GF-D8 (cell line): ENCODE measurements around the gene RBM11.
"Not testable (repeated sequence)": the region's sequence is repeated elsewhere in the genome, so short reads cannot be mapped to it uniquely, and the experiment has no call there.

Experiments used
- DNase-seq: peaks from one replicate; lab custom pipeline; 2025; lab: John Stamatoyannopoulos, UW

The RBM11 gene

DNA sequence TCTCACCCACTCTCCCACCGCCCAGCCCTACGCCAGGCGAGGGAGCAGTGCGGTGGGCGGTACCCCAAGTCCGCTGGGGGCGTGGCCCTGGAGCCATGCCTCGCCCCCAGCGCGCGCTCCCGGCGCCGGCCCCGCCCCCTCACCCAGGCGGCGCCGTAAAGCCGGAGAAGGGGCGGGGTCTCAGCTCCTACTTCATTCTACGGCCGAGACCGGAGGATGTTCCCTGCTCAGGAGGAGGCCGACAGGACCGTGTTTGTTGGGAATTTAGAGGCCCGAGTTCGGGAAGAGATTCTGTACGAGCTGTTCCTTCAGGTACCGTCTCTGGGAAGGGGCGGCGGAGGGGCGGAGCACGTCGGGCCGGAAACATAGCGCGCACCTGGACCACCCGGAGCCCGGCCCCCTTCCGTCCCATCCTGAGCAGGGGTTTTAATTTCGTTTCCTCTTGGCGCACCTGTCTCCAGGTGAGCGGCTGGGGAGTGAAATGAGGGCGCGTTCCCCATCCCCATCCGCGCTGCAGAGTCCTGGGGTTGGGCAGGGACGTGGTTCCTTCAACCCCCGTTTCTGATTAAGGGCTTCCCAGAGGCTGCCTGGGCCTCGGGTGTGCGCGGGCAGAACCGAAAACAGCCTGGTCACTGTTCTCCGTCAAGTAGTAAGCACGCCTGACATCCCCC is at the start of gene RBM11:
TSS of gene RBM11 (plus strand) at position 187 of the 671 bp plus-strand sequence. CDS start at position 217, 30 bp downstream.
- DNase-seq, result no peak

DNA sequence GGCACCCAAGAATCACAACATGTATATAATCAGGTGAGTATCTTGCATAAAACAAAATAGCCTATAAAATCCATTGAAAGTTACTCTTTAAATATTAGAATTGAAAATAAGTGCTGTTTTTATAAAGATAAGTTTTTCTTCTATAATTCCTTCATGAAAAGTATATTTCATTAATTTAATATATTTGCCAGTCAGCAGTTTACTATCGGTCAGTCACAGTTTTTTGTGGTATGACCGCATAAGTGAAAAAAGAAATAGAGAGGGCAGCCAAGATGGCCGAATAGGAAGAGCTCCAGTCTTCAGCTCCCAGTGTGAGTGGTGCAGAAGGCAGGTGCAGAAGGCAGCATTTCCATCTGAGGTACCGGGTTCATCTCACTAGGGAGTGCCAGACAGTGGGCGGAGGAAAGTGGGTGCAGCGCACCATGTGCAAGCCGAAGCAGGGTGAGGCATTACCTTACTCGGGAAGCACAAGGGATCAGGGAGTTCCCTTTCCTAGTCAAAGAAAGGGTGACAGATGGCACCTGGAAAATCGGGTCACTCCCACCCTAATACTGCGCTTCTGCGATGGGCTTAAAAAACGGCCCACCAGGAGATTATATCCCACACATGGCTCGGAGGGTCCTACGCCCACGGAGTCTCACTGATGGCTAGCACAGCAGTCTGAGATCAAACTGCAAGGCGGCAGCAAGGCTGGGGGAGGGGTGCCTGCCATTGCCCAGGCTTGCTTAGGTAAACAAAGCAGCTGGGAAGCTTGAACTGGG is 49.3 kb upstream of the RBM11 start:
- DNase-seq, result not testable (repeated sequence)

DNA sequence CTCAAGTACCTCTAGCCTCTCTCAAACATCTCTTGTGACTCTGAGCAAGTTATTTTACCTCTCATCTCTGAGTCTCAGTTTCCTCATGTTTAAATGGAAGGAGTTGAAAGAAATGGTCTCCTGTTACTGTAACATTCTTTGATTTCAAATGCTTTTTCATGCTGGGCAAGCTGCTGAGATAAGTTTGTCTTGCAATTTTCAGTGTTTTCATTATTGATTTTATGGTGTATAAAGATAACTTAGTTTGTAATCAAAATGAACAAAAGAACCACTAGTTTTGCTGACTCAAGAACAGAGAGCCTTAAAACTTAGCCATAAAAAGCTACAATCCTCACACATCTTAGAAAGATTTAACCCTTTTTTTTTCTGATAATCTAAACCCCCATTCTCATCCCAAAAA is 9.7 kb upstream of the RBM11 start:
- no peak for DNase-seq

DNA sequence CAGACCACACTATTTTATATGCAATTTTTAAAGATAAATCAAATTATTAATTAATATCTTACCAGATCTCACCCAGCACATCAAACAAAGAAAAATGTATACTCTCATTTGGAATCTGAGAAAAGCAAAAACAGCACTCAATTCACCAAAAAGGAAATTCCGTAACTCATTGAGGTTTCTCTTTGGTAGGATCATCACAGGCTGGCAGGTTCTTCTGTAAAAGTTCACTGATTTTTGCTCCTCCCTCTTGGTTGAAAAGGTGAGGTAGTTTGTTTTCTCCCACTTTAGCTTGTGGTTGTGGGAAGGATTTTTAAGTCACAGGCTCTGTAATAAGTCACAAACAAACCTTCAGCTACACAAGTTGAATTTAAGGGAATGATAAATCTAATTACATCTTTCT is 5.2 kb upstream of the RBM11 start, which contains the start of gene LIPI:
TSS of gene LIPI (minus strand) at position 218 of the 400 bp plus-strand sequence. CDS start at position 108, 110 bp downstream.
- no peak for DNase-seq

DNA sequence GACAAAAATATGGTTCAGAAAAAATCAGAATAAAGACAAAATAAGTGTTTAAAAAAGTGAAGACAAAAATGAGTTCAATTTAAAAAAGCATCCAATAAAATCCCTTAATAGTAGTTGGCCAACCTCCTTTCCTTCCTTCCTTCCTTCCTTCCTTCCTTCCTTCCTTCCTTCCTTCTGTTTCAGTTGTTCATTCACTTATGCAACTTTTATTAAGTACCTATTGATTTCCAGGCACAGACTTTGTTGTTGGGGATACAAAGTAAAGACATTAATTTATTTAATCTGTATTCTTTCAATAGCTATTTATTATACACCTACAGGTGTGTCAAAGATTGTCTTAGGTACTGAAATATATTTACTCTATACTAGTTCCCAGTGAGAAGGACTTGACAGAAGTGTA is 2.8 kb upstream of the RBM11 start:
- DNase-seq, result no peak

GRCh38 chr21:14223365-14223764 is 7.4 kb downstream of the RBM11 start:
- no peak for DNase-seq

GRCh38 chr21:14229399-14229798 is 13.4 kb downstream of the RBM11 start:
- DNase-seq, result no peak

DNA sequence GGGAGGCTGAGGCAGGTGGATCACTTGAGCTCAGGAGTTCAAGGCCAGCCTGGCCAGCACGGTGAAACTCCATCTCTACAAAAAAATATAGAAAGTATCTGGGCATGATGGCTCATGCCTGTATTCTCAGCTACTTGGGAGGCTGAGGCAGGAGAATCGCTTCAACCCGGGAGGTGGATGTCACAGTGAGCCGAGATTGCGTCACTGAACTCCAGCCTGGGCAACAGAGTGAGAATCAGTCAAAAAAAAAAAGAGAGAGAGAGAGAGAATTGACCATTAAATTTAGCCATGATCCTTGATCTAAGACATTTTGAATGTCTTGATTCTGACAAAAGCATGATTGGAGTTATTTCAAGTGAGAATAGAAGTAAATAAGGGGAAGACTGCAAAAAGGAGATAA is 19.1 kb downstream of the RBM11 start:
- no peak for DNase-seq

- no peak for DNase-seq
Observed at GRCh38 chr21:14236180-14236579, 20.2 kb downstream of the RBM11 start.

GRCh38 chr21:14239281-14239680 is 23.3 kb downstream of the RBM11 start:
- no peak for DNase-seq

- DNase-seq, result no peak
Observed at GRCh38 chr21:14241297-14241696, 25.3 kb downstream of the RBM11 start.

GRCh38 chr21:14243461-14243860 is 27.5 kb downstream of the RBM11 start:
- DNase-seq, result no peak

DNA sequence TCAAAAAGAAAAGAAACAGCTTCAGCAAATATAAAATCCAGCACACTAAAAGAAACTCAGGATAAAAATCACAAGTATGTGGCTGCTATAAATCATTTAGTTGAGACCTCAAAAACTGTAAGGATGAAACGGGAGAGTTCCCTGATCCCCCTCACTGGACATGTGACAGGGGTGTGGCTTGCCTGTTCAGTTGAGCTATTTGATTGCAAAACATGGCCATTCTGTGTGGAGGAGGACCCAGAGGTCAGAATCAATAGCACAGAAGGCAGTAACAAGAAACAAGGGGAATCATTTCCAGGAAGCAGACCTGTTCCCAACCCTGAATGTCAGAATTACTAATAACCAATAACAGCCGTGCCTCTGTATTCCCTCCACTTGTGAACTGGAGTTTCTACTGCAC is 27.9 kb downstream of the RBM11 start:
- no peak for DNase-seq

DNA sequence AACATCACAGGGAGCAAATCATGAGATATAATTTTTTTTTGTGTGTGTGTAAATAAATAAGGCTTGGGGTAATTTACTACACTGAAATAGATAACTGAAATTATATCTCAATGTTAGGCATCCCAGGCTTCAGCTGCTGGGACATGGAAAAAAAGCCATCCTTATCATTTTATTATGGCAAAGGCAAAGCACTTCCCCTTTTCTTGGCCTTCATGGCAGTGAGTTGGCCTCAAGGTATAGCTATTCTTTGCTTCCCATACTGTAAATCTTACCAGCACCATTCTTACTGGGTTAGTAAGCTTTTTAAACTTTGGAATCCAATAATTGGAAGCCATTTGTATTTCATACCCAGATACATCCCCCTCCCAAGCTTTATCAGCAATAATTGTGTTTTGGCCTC is 29.0 kb downstream of the RBM11 start:
- DNase-seq, result no peak

- DNase-seq, result no peak
Observed at GRCh38 chr21:14245711-14246110, 29.8 kb downstream of the RBM11 start.

DNA sequence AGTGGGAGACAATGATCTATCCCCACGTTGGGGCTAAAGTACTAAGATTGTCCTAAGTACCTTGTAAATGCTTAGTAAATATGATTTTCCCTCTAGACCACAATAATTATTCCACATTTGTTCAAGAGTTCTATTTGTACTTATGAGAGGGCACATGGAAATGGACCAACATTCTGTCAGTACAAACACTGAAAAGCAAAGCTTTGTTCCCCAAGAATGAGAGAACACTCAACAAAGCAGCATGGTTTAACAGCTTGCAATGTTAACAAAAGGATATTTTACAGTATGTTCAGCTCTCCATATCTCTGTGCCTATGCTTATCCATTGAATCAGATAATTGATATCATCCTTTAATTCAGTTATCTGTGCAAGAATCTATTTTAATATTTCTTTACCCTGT is 35.4 kb downstream of the RBM11 start:
- no peak for DNase-seq

DNA sequence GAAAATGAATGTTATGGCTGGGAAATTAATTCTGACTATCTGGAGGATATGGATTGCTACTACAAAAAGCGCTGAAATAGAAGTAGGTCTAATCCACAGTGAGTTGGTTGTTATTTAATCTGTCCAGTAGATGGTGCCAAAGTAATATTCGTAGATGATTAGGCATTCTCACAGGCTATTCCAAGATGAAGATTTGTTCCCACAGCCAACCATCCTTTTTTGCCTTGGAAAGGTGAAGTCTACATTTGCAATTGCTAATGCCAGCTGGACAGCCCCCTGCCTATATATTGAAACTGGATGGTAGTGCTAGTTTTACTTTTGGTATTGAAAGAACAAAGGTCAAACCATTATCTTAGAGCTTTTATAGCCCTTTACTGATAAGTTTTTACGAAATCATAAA is 43.8 kb downstream of the RBM11 start:
- no peak for DNase-seq

- DNase-seq, result no peak
Observed at GRCh38 chr21:14260174-14260764, 44.3 kb downstream of the RBM11 start.

- no peak for DNase-seq
Observed at GRCh38 chr21:14262039-14262438, 46.1 kb downstream of the RBM11 start.

- no peak for DNase-seq
Observed at GRCh38 chr21:14263879-14264278, 47.9 kb downstream of the RBM11 start.

GRCh38 chr21:14265023-14265422 is 49.1 kb downstream of the RBM11 start:
- DNase-seq, result no peak

DNA sequence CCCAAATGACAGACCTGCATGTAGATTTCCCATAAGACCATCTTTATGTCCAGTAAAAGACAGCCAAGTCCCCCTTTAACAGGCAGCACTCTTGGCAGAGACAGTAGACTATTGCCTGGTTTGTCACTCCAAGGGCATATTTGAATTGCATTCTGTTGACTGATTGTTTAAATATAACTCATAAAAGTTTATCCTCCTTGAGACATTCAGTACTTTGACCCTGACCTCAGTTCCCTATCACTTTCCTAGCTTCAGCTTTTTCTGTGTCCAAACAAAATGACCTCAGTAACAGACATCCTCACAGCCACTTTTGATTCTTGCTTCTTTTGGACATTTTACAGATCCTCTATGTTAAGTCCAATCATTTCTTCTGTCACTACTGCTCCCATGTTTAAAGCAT is 51.1 kb downstream of the RBM11 start:
- DNase-seq, result no peak

GRCh38 chr21:14270631-14271030 is 54.7 kb downstream of the RBM11 start:
- DNase-seq, result no peak
